H7 (cell line): ENCODE measurements around the gene STIMATE. TPM values are rescaled to one million over a fixed set of nuclear protein-coding genes. Genes with fewer than 3 reads are reported as not detected.
A peak's percentile ranks its signal among the peaks of the same experiment; 100 is the strongest.

ENCODE experiments used
- DNase-seq: peaks from one replicate; pipeline ENCODE4 v3.0.0; 2012
- H3K27me3 ChIP-seq: 2 replicates; pipeline ENCODE4 v1.6.0; 2011; ENCODE audit warnings: mild to moderate bottlenecking, low read length; ENCODE audit not compliant: control insufficient read depth, insufficient read depth
- H3K36me3 ChIP-seq: replicated peaks from 2 replicates; pipeline ENCODE4 v1.5.1; 2011; ENCODE audit warnings: low read length; ENCODE audit not compliant: control insufficient read depth, insufficient read depth
- H3K4me3 ChIP-seq: 2 replicates; pipeline ENCODE4 v1.5.1; 2011; ENCODE audit warnings: low read depth, mild to moderate bottlenecking, control low read depth, low read length, moderate library complexity; ENCODE audit not compliant: insufficient read depth
- total RNA-seq: library from RNA; depleted of rRNA; stranded (reverse); fragments of >200 nt; shearing (Covaris generic); gene quantifications from 2 replicates; pipeline ENCODE4 v1.2.3, GENCODE V29; 2014

STIMATE gene
- total RNA-seq, 1 experiment from 2014 or later, result 10.9 TPM

DNA sequence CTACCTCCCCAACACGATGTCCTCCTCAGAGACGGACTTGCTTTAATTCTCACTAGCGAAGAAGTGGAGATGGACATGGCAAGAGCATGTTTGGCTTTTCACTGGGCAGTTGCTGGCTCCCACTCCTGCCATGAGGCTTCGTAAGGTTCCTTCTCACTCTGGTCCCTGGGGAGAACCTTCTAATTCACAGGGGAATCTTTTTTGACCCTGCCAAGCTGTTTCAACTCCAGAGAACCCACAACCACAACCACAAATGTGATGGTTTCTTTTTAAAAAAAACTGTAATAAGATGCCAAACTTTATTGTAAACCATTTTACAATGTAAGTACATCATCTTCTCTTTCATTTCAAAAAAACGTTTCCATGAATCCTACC, 60.9 kb downstream of the STIMATE start:
- Histone ChIP-seq H3K27me3 (no peaks in the 10 kb centered on the region), H3K36me3 (peaks cover 2% of the 10 kb centered on the region), H3K4me3 (no peak overlapping the region)
- no peak for DNase-seq

GRCh38 chr3:52835766-52836470, 61.4 kb downstream of the STIMATE start:
- no peaks in the 10 kb centered on the region for H3K27me3 ChIP-seq
- no peak overlapping the region for H3K4me3 ChIP-seq
- no peak for DNase-seq
- no peaks in the 10 kb centered on the region; the same call in 1 of the 2 replicates for H3K36me3 ChIP-seq

DNA sequence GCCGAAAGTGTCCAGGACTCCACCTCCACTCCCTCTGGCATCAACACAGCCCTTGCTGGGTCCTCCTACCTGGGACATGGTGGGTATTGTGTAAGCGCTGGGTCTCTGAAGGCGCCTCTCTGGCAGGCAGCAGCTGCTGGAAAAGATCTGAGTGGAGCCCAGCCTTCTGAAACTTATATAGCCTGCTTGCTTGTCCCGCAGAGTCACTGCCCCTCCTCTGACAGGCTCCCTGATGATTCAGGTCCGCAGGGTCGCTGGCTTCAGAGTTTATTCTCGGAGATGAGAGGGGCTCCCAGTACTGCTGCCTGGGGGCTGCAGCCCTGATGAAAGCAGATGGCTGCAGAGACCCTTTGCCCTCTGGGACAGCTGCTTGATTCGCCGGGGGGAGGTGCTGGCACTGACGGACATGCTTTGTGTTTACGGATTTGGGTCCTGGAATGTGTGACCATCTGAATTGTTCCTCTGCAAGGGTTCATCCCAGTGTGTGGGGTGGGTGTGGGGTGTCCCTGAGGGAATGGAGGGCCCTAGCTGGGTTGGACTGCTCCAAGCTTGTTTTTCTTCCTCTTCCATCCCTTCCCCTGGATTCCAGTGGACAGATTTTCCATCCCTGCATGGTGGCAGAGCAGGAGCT, 62.4 kb downstream of the STIMATE start, which contains the start of gene MUSTN1:
TSS of gene MUSTN1 (minus strand) at position 149 of the 631 bp plus-strand sequence. CDS start at position 78, 71 bp downstream.
- no peaks in the 10 kb centered on the region; the same call in 1 of the 2 replicates for H3K36me3 ChIP-seq
- H3K4me3 ChIP-seq, result no peak within 1 kb of the TSS
- no peaks in the 10 kb centered on the region for H3K27me3 ChIP-seq
- no peak for DNase-seq

DNA sequence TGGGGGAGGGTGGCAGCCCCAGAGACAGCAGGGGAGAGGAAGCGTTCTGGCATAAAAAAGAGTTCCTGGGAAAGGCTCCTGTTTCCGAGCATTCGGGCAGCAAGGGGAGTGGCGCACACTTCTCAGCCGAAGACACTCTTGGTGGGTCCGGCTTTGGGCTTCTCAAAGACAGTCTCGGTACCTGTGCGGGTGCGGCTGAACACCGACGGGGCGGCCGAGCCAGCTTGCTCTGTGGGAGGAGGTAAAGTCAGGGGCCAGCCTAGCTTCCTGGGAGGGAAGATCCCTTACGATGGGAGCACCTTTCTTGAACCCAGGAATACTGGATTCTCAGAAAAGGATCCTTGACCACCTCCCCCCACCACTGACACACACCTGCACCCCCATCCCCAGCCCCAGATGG, 64.1 kb downstream of the STIMATE start:
- no peak overlapping the region for H3K4me3 ChIP-seq
- DNase-seq, result no peak
- H3K36me3 ChIP-seq, result no peaks in the 10 kb centered on the region
- H3K27me3 ChIP-seq, result no peaks in the 10 kb centered on the region

DNA sequence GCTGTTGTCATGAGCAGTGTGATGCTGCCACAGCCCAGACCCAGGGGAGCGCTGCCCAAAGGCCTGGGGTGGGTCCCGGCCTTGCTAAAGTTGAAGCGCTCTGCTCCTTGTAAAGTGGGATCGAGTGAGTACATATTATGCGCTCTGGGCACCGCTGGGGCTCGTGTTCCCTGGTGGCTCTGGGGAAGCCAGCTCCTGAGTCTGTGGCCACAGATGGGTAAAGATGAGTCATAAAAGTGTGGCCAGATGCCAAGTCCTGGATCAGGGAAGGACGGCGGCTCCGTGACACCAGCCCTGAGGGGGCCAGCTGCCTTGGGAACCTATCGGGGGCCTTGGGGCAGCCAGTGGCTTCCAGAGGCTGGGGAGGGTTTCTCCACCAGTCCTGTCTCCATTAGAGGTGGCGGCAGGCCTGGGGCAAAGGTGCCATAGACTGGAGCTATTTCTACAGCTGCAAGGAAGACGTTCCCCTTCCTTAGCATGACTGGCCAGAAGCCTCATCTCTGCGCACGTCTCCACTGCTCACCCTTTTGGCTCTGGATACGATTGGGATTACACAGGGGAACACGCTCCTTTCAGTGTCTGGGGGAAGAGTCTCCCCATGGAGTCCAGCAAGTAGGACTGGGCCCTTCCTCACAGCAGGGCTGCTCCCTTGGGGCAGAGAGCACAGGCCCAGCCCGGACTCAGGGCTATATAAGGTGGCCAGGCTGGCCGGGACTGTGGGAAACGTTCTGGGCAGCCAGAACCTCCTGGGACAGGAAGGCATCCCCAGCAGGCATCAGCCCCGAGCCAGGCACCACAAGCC, 65.6 kb downstream of the STIMATE start:
- no peaks in the 10 kb centered on the region for H3K27me3 ChIP-seq
- no peak for DNase-seq
- H3K36me3 ChIP-seq, result no peaks in the 10 kb centered on the region
- H3K4me3 ChIP-seq, result no peak overlapping the region

- no peaks in the 10 kb centered on the region for H3K27me3 ChIP-seq
- DNase-seq, result peak; percentile 66
- no peak within 1 kb of the TSS for H3K4me3 ChIP-seq
- H3K36me3 ChIP-seq, result no peaks in the 10 kb centered on the region
Measured at GRCh38 chr3:52830535-52831258, 66.7 kb downstream of the STIMATE start, which contains the start of gene ITIH4. Gene ITIH4 (minus strand): TSS chr3:52830672. CDS start chr3:52830642, 30 bp downstream.

DNA sequence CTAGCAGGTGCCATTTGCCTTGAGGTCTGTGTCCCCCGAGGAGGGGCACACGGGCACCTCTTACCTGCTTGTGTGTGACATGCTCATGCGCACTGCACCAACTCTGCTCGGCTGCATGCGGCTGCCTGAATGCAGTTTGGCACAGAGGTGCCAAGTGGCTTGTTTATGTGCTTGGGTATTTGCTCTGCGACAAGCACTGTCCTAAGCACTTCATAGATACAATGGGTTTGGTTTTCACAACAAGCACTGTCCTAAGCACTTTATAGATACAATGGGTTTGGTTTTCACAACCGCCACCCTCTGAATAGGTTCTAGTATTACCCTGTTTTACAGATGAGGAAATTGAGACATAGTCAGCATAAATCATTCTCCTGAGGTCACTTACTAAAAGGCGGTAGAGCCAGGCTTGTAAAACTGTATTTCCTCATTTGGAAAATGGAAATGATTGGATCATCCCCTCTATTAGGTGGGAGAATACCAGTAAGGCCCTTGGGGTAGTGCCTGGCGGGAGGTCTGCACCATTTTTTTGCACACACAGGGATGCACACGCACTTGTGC, 67.4 kb downstream of the STIMATE start:
- no peak for DNase-seq
- H3K4me3 ChIP-seq, result no peak overlapping the region
- no peaks in the 10 kb centered on the region for H3K27me3 ChIP-seq
- no peaks in the 10 kb centered on the region for H3K36me3 ChIP-seq

DNA sequence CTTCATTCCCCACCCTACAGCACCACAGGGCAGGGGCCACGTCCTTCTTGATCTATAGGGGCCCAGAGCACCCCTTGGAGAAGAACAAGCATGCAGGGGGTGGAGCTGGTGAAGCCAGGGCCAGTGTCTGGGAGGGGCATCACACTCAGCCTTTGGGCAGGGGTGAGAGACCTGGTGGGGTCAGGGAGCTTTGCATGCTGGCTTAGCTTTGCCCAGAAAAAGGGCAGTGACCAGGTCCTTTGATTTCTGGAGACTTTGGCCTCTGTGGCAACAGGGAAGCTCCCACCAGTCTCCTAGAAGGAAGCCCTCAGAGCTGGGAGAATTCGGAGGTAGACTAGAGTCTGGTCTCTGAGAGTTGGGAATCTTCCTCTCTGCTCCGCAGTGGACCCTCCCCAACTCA, 67.9 kb downstream of the STIMATE start:
- DNase-seq, result no peak
- Histone ChIP-seq H3K4me3 (no peak overlapping the region), H3K27me3 (no peaks in the 10 kb centered on the region), H3K36me3 (no peaks in the 10 kb centered on the region)

DNA sequence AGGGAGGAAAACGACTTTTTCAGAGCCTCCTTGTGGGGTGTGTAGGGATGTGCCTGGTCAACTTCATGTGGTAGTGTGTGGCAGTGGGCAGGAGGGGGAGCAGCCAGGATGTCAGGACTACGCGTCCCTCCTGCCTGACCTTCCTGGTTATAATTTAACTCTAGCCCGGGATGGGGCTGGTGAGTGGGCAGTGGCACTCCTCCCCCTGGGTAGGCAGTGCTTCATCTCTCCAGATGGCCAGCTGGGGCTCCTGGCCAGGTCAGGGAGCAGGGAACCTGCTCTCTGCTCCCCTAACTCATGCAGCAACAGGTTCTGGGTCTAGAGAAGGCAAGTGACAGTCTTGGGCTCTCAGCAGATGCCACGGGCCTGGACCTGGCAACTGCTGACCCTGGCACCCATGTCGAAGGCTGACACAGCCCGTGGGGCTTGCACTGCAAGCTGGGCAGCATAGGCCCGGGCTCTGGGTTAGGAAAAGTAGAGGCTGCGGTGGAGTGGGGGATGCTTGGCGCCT, 69.4 kb downstream of the STIMATE start:
- Histone ChIP-seq H3K4me3 (no peak overlapping the region), H3K36me3 (no peaks in the 10 kb centered on the region), H3K27me3 (no peaks in the 10 kb centered on the region)
- peak; percentile 83 for DNase-seq

- no peak for DNase-seq
- Histone ChIP-seq H3K4me3 (no peak overlapping the region), H3K36me3 (no peaks in the 10 kb centered on the region), H3K27me3 (no peaks in the 10 kb centered on the region)
Measured at GRCh38 chr3:52827441-52827840, 69.9 kb downstream of the STIMATE start.

GRCh38 chr3:52824037-52824436, 73.3 kb downstream of the STIMATE start:
- no peaks in the 10 kb centered on the region for H3K27me3 ChIP-seq
- H3K36me3 ChIP-seq, result no peaks in the 10 kb centered on the region
- no peak for DNase-seq
- no peak overlapping the region for H3K4me3 ChIP-seq

GRCh38 chr3:52822363-52822762, 75.0 kb downstream of the STIMATE start:
- no peak for DNase-seq
- Histone ChIP-seq H3K36me3 (no peaks in the 10 kb centered on the region), H3K4me3 (no peak overlapping the region), H3K27me3 (no peaks in the 10 kb centered on the region)

DNA sequence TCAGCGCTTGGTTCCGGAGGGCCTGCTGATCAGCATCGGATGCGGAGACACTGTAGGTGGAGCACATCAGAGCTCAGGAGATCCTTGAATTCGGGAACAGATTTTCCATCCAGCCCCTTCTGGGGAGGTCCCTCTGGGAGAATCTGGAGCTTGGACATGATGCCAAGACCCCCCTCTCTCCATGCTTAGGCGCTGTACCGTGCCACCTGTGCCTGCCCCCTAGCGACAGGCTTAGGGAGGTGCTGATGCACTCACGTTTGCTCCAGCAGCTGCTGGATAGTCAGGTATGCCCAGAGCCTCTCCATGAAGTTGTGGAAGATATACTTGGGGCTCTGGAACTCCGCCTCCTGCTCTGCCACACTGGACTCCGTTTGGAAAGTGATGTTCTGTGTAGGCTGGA, 76.6 kb downstream of the STIMATE start:
- no peaks in the 10 kb centered on the region for H3K36me3 ChIP-seq
- H3K4me3 ChIP-seq, result no peak overlapping the region
- H3K27me3 ChIP-seq, result no peaks in the 10 kb centered on the region
- peak; percentile 94 for DNase-seq

- no peak overlapping the region for H3K4me3 ChIP-seq
- H3K27me3 ChIP-seq, result no peaks in the 10 kb centered on the region
- H3K36me3 ChIP-seq, result no peaks in the 10 kb centered on the region
- no peak for DNase-seq
Measured at GRCh38 chr3:52819936-52820335, 77.4 kb downstream of the STIMATE start.
